RPMI7951 (cell line): Measurements from ENCODE around the gene MRTFB. TPM values are rescaled to one million over a fixed set of nuclear protein-coding genes. Genes with fewer than 3 reads are reported as not detected.

Experiments used
- DNase-seq: peaks from one replicate; pipeline ENCODE4 v3.0.0-alpha.2; 2012; ENCODE audit warnings: low read depth
- total RNA-seq: library from RNA; depleted of rRNA; stranded (reverse); fragments of >200 nt; shearing (Covaris generic); gene quantifications from 2 replicates; pipeline ENCODE4 v1.2.3, GENCODE V29; 2014

Gene MRTFB
- total RNA-seq, 1 experiment from 2014 or later: 6.2 TPM

- DNase-seq: peak; percentile 15
Observed at GRCh38 chr16:14063618-14064581, 7.2 kb upstream of the MRTFB start.

GRCh38 chr16:14069818-14070217 lies 1.3 kb upstream of the MRTFB start:
- no peak for DNase-seq

GRCh38 chr16:14070555-14070876 lies 603 bp upstream of the MRTFB start:
- DNase-seq: no peak

GRCh38 chr16:14071576-14072271 lies 605 bp downstream of the MRTFB start:
- DNase-seq: no peak

- no peak for DNase-seq
Observed at GRCh38 chr16:14072360-14072759, 1.2 kb downstream of the MRTFB start.

GRCh38 chr16:14074544-14074943 lies 3.4 kb downstream of the MRTFB start:
- no peak for DNase-seq

- DNase-seq: no peak
Observed at GRCh38 chr16:14077918-14078317, 6.8 kb downstream of the MRTFB start.

GRCh38 chr16:14086477-14086876 lies 15.4 kb downstream of the MRTFB start:
- DNase-seq: no peak

GRCh38 chr16:14087181-14087580 lies 16.1 kb downstream of the MRTFB start:
- DNase-seq: no peak

- DNase-seq: no peak
Observed at GRCh38 chr16:14087590-14088154, 16.6 kb downstream of the MRTFB start.

- DNase-seq: no peak
Observed at GRCh38 chr16:14088155-14088753, 17.1 kb downstream of the MRTFB start.

- DNase-seq: no peak
Observed at GRCh38 chr16:14089283-14089823, 18.2 kb downstream of the MRTFB start.

- DNase-seq: no peak
Observed at GRCh38 chr16:14092561-14092960, 21.4 kb downstream of the MRTFB start.

- DNase-seq: no peak
Observed at GRCh38 chr16:14095883-14096551, 24.9 kb downstream of the MRTFB start.

GRCh38 chr16:14097182-14097959 lies 26.3 kb downstream of the MRTFB start:
- no peak for DNase-seq

GRCh38 chr16:14098081-14098480 lies 27.0 kb downstream of the MRTFB start:
- no peak for DNase-seq

GRCh38 chr16:14100825-14101224 lies 29.7 kb downstream of the MRTFB start:
- DNase-seq: no peak

GRCh38 chr16:14101415-14101814 lies 30.3 kb downstream of the MRTFB start:
- DNase-seq: no peak

- no peak for DNase-seq
Observed at GRCh38 chr16:14102925-14103720, 32.0 kb downstream of the MRTFB start.

- DNase-seq: no peak
Observed at GRCh38 chr16:14104066-14104465, 32.9 kb downstream of the MRTFB start.
